Endothelial cell of umbilical vein (primary cell): ENCODE data around the gene AKAP13. TPM values are rescaled to one million over a fixed set of nuclear protein-coding genes. Genes with fewer than 3 reads are reported as not detected.
A peak's percentile ranks its signal among the peaks of the same experiment; 100 is the strongest.

Experiments
- BruUV-seq: library from RNA; stranded (reverse); fragments of 400-500 nt; replicated peaks from 2 replicates; lab custom pipeline; 2021; lab: Mats Ljungman, UMichigan
- CTCF ChIA-PET: fragments of 300-600, 350-600 bp; sonication (Branson Sonifier 250); formaldehyde crosslinking; loops from one replicate; lab custom pipeline; 2021; ENCODE audit warnings: antibody characterized with exemption, inconsistent platforms; lab: Charles Lee
- POLR2A ChIA-PET: fragments of 300-600, 350-600 bp; sonication (Branson Sonifier 250); formaldehyde crosslinking; loops from one replicate; lab custom pipeline; 2021; ENCODE audit warnings: antibody characterized with exemption, inconsistent platforms; lab: Charles Lee
- DNase-seq: peaks from one replicate; pipeline ENCODE4 v3.0.0-alpha.2; 2011; ENCODE audit warnings: low read depth, low spot score
- FAIRE-seq: peaks from 2 replicates; lab custom pipeline; 2011; peaks lifted over from hg19 to GRCh38; lab: Jason Lieb, UNC
- H2AFZ ChIP-seq: 2 replicates; pipeline ENCODE4 v1.6.0; 2012; ENCODE audit warnings: low read depth, low read length, control low read depth, inconsistent platforms
- H3K27ac ChIP-seq: 2 replicates; pipeline ENCODE4 v1.5.1; 2011; ENCODE audit warnings: low read depth, mild to moderate bottlenecking, control low read depth, low read length, moderate library complexity; ENCODE audit not compliant: insufficient read depth
- H3K27me3 ChIP-seq, 2 experiments: 2 replicates each; pipeline versions ENCODE4 v1.6.0 to v1.6.1; 2011; ENCODE audit warnings: low read length in 2 of 2, mixed read lengths in 1 of 2; ENCODE audit not compliant: control insufficient read depth in 2 of 2, insufficient read depth in 2 of 2
- H3K36me3 ChIP-seq, 2 experiments: 2 replicates in 1 of 2; 3 replicates in 1 of 2; pipeline ENCODE4 v1.5.1; 2011; ENCODE audit warnings: low read length in 2 of 2, mild to moderate bottlenecking in 1 of 2, moderate library complexity in 1 of 2; ENCODE audit not compliant: control insufficient read depth in 2 of 2, insufficient read depth in 2 of 2; ENCODE audit errors: extremely low read depth in 1 of 2
- H3K4me1 ChIP-seq: 3 replicates; pipeline ENCODE4 v1.5.1; 2011; ENCODE audit warnings: mild to moderate bottlenecking, low read length; ENCODE audit not compliant: control insufficient read depth, insufficient read depth; ENCODE audit errors: extremely low read depth
- H3K4me2 ChIP-seq: 2 replicates; pipeline ENCODE4 v1.6.1; 2011; ENCODE audit warnings: low read length, control low read depth, mixed read lengths; ENCODE audit not compliant: insufficient read depth
- H3K4me3 ChIP-seq, 3 experiments: fragments of 200-600 bp in 1 of 3; sonication (generic), shearing (Covaris generic) in 1 of 3; replicated peaks in 1 of 3; 2 replicates each; pipeline ENCODE4 v1.5.1; 2011 to 2016; ENCODE audit warnings: control low read depth in 3 of 3, low read length in 3 of 3, mild to moderate bottlenecking in 2 of 3, inconsistent platforms in 1 of 3, low read depth in 1 of 3, moderate library complexity in 1 of 3; ENCODE audit not compliant: insufficient read depth in 1 of 3
- H3K79me2 ChIP-seq: 2 replicates; pipeline ENCODE4 v1.6.0; 2012; ENCODE audit warnings: low read length, inconsistent platforms; ENCODE audit not compliant: control insufficient read depth, insufficient read depth
- H3K9ac ChIP-seq: replicated peaks from 2 replicates; pipeline ENCODE3; 2011; ENCODE audit warnings: low read length, control low read depth; ENCODE audit not compliant: insufficient read depth; ENCODE audit errors: extremely low read depth
- H3K9me1 ChIP-seq: replicated peaks from 3 replicates; pipeline ENCODE4 v1.6.0; 2011; ENCODE audit warnings: mild to moderate bottlenecking, low read length; ENCODE audit not compliant: control insufficient read depth, insufficient read depth; ENCODE audit errors: extremely low read depth
- H3K9me3 ChIP-seq: replicated peaks from 2 replicates; pipeline ENCODE4 v1.5.1; 2012; ENCODE audit warnings: low read length, inconsistent platforms; ENCODE audit not compliant: control insufficient read depth, insufficient read depth
- H4K20me1 ChIP-seq: replicated peaks from 2 replicates; pipeline ENCODE3; 2011; ENCODE audit warnings: mild to moderate bottlenecking, low read length; ENCODE audit not compliant: control insufficient read depth, insufficient read depth; ENCODE audit errors: extremely low read depth
- CTCF ChIP-seq, 2 donors: IDR thresholded peaks; 1 replicate in 1 of 2; 2 replicates in 1 of 2; pipeline ENCODE4 v1.5.1; 2011; ENCODE audit warnings: low read length in 2 of 2, mild to moderate bottlenecking in 2 of 2, moderate library complexity in 2 of 2, control low read depth in 1 of 2, inconsistent platforms in 1 of 2, low read depth in 1 of 2; ENCODE audit not compliant: insufficient read depth in 1 of 2; ENCODE audit errors: extremely low read depth in 1 of 2
- EZH2 ChIP-seq: IDR thresholded peaks from 2 replicates; pipeline ENCODE4 v1.6.1; 2012; ENCODE audit warnings: borderline replicate concordance, low read depth, mild to moderate bottlenecking, moderate library complexity, low read length, inconsistent platforms; ENCODE audit not compliant: severe bottlenecking
- FOS ChIP-seq: IDR thresholded peaks from 2 replicates; pipeline ENCODE4 v1.6.1; 2011; ENCODE audit warnings: mild to moderate bottlenecking, low read length, moderate library complexity, borderline replicate concordance; ENCODE audit not compliant: insufficient read depth
- GATA2 ChIP-seq: IDR thresholded peaks from 2 replicates; pipeline ENCODE4 v1.7.0; 2011; ENCODE audit warnings: low read depth, mild to moderate bottlenecking, moderate library complexity, mixed read lengths, low read length; ENCODE audit not compliant: insufficient read length, insufficient read depth
- JUN ChIP-seq: IDR thresholded peaks from 2 replicates; pipeline ENCODE4 v1.6.1; 2011; ENCODE audit warnings: borderline replicate concordance, low read depth; ENCODE audit not compliant: insufficient read length, insufficient read depth
- MAX ChIP-seq: IDR thresholded peaks from 2 replicates; pipeline ENCODE4 v1.6.1; 2011; ENCODE audit not compliant: insufficient read depth, insufficient read length
- MYC ChIP-seq: IDR thresholded peaks from one replicate; pipeline ENCODE4 v1.6.1; 2011; ENCODE audit warnings: mild to moderate bottlenecking, low read depth, low read length
- POLR2A ChIP-seq: IDR thresholded peaks from 2 replicates; pipeline ENCODE4 v1.6.1; 2012; ENCODE audit warnings: low read depth, mild to moderate bottlenecking, control low read depth, low read length
- POLR2AphosphoS5 ChIP-seq: IDR thresholded peaks from 2 replicates; pipeline ENCODE4 v1.6.1; 2012; ENCODE audit warnings: low read depth, mild to moderate bottlenecking, control low read depth, low read length, moderate library complexity; ENCODE audit not compliant: insufficient read depth
- dilution Hi-C: fragments of 300-500 bp; cut with MboI; formaldehyde crosslinking; loops from one replicate; pipeline ENCODE4 v1.15.0; 2019; ENCODE audit warnings: low sequenced_read_pairs; ENCODE audit not compliant: extremely low pct_ligation_motif_present
- intact Hi-C: fragments of 100-400 bp; cut with micrococcal nuclease; formaldehyde crosslinking; loops from one replicate; pipeline ENCODE4 v1.10.0; 2022
- polyA plus RNA-seq, 4 experiments: library from polyadenylated mRNA; depleted of rRNA in 3 of 4; stranded (reverse) in 3 of 4; unstranded in 1 of 4; fragments of >200 nt; gene quantifications; 2 replicates each; pipeline versions ENCODE4 v1.2.1 to v1.2.3, GENCODE V29; 2011 to 2012; ENCODE audit warnings: missing spikeins in 1 of 4
- total RNA-seq: library from RNA; stranded (reverse); gene quantifications from 2 replicates; pipeline ENCODE4 v1.2.3, GENCODE V29; 2021

AKAP13 gene
- total and polyA plus RNA-seq, 2 donors (not counting 3 experiments of a cell fraction or from before 2014, with no cell fraction given): 22.8 to 87.8 TPM

GRCh38 chr15:85587707-85588411, 207.5 kb downstream of the AKAP13 start:
- dilution Hi-C loops (no loop called here), intact Hi-C loops (loop anchor here (10.0 kb wide), 2 partner anchors 117 to 293 kb away; no protein-coding TSS in a partner anchor)
- no peak overlapping the region for H3K4me3 ChIP-seq
- peak; percentile 58 for DNase-seq
- CTCF ChIA-PET: no interaction called here
- no peaks in the 10 kb centered on the region for H3K9me1 ChIP-seq
- no peaks in the 10 kb centered on the region for H3K36me3 ChIP-seq
- no peak overlapping the region for H3K4me2 ChIP-seq
- no peak for FAIRE-seq
- POLR2A ChIA-PET: no interaction called here
- H3K27ac ChIP-seq: no peak overlapping the region
- TF ChIP-seq FOS (peak; percentile 53), EZH2 (no peak), POLR2A (no peak)
- H3K79me2 ChIP-seq: peaks cover 33% of the 10 kb centered on the region
- no peak overlapping the region for H3K9ac ChIP-seq
- peaks cover 37% of the 10 kb centered on the region for H3K4me1 ChIP-seq
- H3K27me3 ChIP-seq: no peaks in the 10 kb centered on the region
- no peak overlapping the region for H2AFZ ChIP-seq
- H3K9me3 ChIP-seq: no peaks in the 10 kb centered on the region
- no TSS peak for BruUV-seq
- no peaks in the 10 kb centered on the region for H4K20me1 ChIP-seq

- H4K20me1 ChIP-seq: no peaks in the 10 kb centered on the region
- H3K4me1 ChIP-seq: peaks cover 28% of the 10 kb centered on the region
- FAIRE-seq: no peak
- dilution Hi-C loops (no loop called here), intact Hi-C loops (loop anchor here (10.0 kb wide), 2 partner anchors 116 to 294 kb away; no protein-coding TSS in a partner anchor)
- no peak for DNase-seq
- H3K4me2 ChIP-seq: no peak overlapping the region
- no peak overlapping the region for H3K4me3 ChIP-seq
- H3K79me2 ChIP-seq: peaks cover 29% of the 10 kb centered on the region
- no peak overlapping the region for H3K27ac ChIP-seq
- H3K36me3 ChIP-seq: no peaks in the 10 kb centered on the region
- TF ChIP-seq FOS (no peak), EZH2 (no peak), MYC (no peak), JUN (no peak), POLR2A (no peak), POLR2AphosphoS5 (no peak), GATA2 (no peak), CTCF (IDR thresholded peaks at IDR 0.05; ENCODE audit: extremely low read depth in 1 of 2, insufficient read depth in 1 of 2, low read depth in 1 of 2, low read length in 2 of 2) (no peak), MAX (no peak)
- no peaks in the 10 kb centered on the region for H3K9me1 ChIP-seq
- BruUV-seq: no TSS peak
- H2AFZ ChIP-seq: no peak overlapping the region
- ChIA-PET CTCF (no interaction called here), POLR2A (no interaction called here)
- no peaks in the 10 kb centered on the region for H3K27me3 ChIP-seq
- H3K9ac ChIP-seq: no peak overlapping the region
- H3K9me3 ChIP-seq: no peaks in the 10 kb centered on the region
Observed at GRCh38 chr15:85588677-85589076, 208.3 kb downstream of the AKAP13 start.
